Upper lobe of left lung (tissue), 4 donors: ENCODE data around the gene GNG13.

Experiments
- EP300 ChIP-seq, 4 donors: sonication (generic); formaldehyde crosslinking; IDR thresholded peaks; one replicate each; pipeline ENCODE4 v1.5.1; 2017; ENCODE audit warnings: antibody characterized with exemption in 4 of 4, control low read depth in 2 of 4
- POLR2A ChIP-seq, 4 donors: fragments of 450-650 bp; IDR thresholded peaks; one replicate each; pipeline ENCODE4 v1.5.1; 2016 to 2017; ENCODE audit warnings: antibody characterized with exemption in 4 of 4, mild to moderate bottlenecking in 2 of 4
- TF ChIP-seq, protein P1 (sequence below), 6 experiments: fragments of 450-650 bp in 4 of 6; fragments of 200-600 bp in 2 of 6; sonication (generic) in 2 of 6; IDR thresholded peaks; one replicate each; pipeline ENCODE4 v1.5.1; 2016 to 2019; ENCODE audit warnings: antibody characterized with exemption in 6 of 6

DNA sequence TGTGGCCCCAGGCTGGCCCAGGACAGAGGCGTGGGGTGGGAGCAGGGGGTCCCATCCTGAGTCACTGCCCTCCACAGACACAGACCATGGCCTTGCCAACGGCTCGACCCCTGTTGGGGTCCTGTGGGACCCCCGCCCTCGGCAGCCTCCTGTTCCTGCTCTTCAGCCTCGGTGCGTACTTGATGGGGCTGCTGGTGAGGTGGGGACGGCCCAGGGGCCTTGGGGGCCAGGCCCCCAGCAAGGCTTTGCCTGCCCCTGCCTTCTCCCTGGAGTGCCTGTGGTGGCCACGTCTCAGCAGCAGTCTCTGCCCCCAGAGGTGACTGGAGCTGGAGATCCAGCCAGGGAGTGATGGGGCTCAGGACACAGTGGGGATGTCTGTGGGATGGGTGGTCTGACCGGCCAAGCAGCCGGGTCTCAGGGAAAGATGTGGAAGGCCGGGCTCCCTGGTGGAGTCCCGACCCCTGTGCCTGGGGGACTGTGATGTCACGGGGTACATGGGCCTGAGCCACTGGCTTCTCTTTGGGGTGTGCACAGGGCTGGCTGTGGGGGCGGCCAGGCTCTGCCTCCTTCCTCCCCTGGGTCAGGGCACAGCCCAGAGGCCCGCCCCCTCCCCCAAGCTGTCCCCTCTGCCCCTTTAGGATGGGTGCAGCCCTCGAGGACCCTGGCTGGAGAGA is 37.8 kb downstream of the GNG13 start:
- TF ChIP-seq, protein P1, sequence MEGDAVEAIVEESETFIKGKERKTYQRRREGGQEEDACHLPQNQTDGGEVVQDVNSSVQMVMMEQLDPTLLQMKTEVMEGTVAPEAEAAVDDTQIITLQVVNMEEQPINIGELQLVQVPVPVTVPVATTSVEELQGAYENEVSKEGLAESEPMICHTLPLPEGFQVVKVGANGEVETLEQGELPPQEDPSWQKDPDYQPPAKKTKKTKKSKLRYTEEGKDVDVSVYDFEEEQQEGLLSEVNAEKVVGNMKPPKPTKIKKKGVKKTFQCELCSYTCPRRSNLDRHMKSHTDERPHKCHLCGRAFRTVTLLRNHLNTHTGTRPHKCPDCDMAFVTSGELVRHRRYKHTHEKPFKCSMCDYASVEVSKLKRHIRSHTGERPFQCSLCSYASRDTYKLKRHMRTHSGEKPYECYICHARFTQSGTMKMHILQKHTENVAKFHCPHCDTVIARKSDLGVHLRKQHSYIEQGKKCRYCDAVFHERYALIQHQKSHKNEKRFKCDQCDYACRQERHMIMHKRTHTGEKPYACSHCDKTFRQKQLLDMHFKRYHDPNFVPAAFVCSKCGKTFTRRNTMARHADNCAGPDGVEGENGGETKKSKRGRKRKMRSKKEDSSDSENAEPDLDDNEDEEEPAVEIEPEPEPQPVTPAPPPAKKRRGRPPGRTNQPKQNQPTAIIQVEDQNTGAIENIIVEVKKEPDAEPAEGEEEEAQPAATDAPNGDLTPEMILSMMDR (IDR thresholded peaks at IDR 0.05) = no peak
- no peak for TF ChIP-seq EP300 (IDR thresholded peaks at IDR 0.05)
- no peak for TF ChIP-seq POLR2A (IDR thresholded peaks at IDR 0.05)
